Right lobe of liver (tissue), 6 donors: ENCODE results near the gene AFDN. TPM values are rescaled to one million over a fixed set of nuclear protein-coding genes. Genes with fewer than 3 reads are reported as not detected.
"Not testable (repeated sequence)": the region's sequence is repeated elsewhere in the genome, so short reads cannot be mapped to it uniquely, and the experiment has no call there.

ENCODE experiments used
- ATAC-seq, 4 donors: fragments of 200-7000 bp; cut with Tn5 transposase; one replicate each; pipeline ENCODE4 v1.9.1; 2020; ENCODE audit warnings: mild to moderate bottlenecking in 4 of 4, moderate library complexity in 4 of 4
- DNase-seq, 3 donors: peaks; one replicate each; pipeline ENCODE4 v3.0.0-alpha.2; 2020
- H3K27ac ChIP-seq, 3 donors: fragments of 200-600 bp; one replicate each; pipeline ENCODE4 v1.8.0; 2022
- H3K27me3 ChIP-seq, 2 donors: fragments of 200-600 bp; one replicate each; pipeline ENCODE4 v1.8.0; 2022
- H3K36me3 ChIP-seq, 4 donors: fragments of 200-600 bp; sonication (generic) in 1 of 4; one replicate each; pipeline versions ENCODE4 v1.5.1 to v1.8.0; 2017 to 2022; ENCODE audit warnings: control low read depth in 1 of 4
- H3K4me1 ChIP-seq, 4 donors: fragments of 200-600 bp; sonication (generic) in 1 of 4; one replicate each; pipeline versions ENCODE4 v1.5.1 to v1.8.0; 2017 to 2022; ENCODE audit warnings: control low read depth in 1 of 4
- H3K4me3 ChIP-seq, 3 donors: fragments of 200-600 bp; one replicate each; pipeline ENCODE4 v1.8.0; 2022
- H3K9me3 ChIP-seq, 4 donors: fragments of 200-600 bp; sonication (generic) in 1 of 4; one replicate each; pipeline versions ENCODE4 v1.5.1 to v1.8.0; 2017 to 2022; ENCODE audit warnings: control low read depth in 1 of 4
- POLR2A ChIP-seq: fragments of 450-650 bp; IDR thresholded peaks from one replicate; pipeline ENCODE4 v1.6.1; 2017; ENCODE audit warnings: antibody characterized with exemption, mild to moderate bottlenecking
- WGBS: methylation state at CpG from one replicate; pipeline ENCODE4 v1.1.6; 2018; ENCODE audit warnings: low coverage, low lambda C conversion rate; ENCODE audit not compliant: insufficient coverage; ENCODE audit errors: missing lambda C conversion rate; 5-methylcytosine and 5-hydroxymethylcytosine counted together
- intact Hi-C, 2 donors: fragments of 100-400 bp; cut with DNase I; formaldehyde crosslinking; loops; one replicate each; pipeline versions ENCODE4 v1.11.2 to v1.14.1; 2022
- total RNA-seq, 6 experiments: library from RNA; depleted of rRNA in 2 of 6; stranded (reverse); fragments of >200 nt in 2 of 6; fragmentation: NEBNext Ultra II Directional in 3 of 6; extraction: Animal tissue kit (Norgen Biotek cat#: 25700) in 3 of 6; gene quantifications; one replicate each; pipeline versions ENCODE4 v1.1.0 to v1.2.4, GENCODE V29; 2016 to 2023
- TF ChIP-seq, protein P1 (sequence below), 4 donors: fragments of 200-600 bp in 3 of 4; fragments of 450-650 bp in 1 of 4; IDR thresholded peaks; one replicate each; pipeline versions ENCODE4 v1.5.1 to v1.8.0; 2016 to 2022; ENCODE audit warnings: antibody characterized with exemption in 4 of 4, mild to moderate bottlenecking in 2 of 4
- donor health status: DM: no; HTN: yes; CAD: no.
- donor health status: DM: no; HTN: no; CAD: no.
- donor health status: DM: no; HTN: no; CAD: no.
- donor health status: DM: no; HTN: yes; CAD: no.
- donor health status: DM: no; HTN: yes; CAD: no.

AFDN gene
- total RNA-seq, 6 experiments from 2014 or later = 77.0 to 106 (median 85.5) TPM

DNA sequence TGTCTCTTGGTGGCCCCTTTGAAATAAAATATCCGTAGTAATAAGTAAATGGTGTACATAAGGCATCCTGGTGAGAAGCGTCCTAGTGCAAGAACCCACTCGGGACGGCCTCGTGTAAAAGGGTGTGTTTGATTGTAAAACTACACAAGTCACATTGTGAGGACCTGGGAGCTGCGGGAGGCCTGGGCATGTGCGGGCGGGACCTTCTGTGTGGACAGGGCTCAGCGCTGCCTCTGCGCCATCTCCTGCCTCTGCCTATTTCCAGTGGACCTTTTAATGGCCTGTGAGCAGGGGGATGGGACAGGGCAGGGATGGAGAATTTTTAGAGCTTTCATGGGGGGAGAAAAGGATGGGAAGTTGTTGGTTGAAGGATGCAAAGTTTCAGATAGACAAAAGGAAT, 145.5 kb downstream of the AFDN start:
- 95% methylated on average over 10 of the region's 10 CpGs for WGBS
- DNase-seq (no peak), ATAC-seq (no peak)
- H3K4me1 ChIP-seq = peaks cover 0 to 5% (median 0%) of the 10 kb centered on the region in 4 donors
- no peaks in the 10 kb centered on the region for H3K27me3 ChIP-seq
- H3K9me3 ChIP-seq = no peaks in the 10 kb centered on the region
- peaks cover 0 to 38% (median 10%) of the 10 kb centered on the region in 4 donors for H3K36me3 ChIP-seq
- H3K27ac ChIP-seq = no peak overlapping the region
- intact Hi-C loops = no loop called here
- H3K4me3 ChIP-seq = no peak overlapping the region
- TF ChIP-seq, protein P1, sequence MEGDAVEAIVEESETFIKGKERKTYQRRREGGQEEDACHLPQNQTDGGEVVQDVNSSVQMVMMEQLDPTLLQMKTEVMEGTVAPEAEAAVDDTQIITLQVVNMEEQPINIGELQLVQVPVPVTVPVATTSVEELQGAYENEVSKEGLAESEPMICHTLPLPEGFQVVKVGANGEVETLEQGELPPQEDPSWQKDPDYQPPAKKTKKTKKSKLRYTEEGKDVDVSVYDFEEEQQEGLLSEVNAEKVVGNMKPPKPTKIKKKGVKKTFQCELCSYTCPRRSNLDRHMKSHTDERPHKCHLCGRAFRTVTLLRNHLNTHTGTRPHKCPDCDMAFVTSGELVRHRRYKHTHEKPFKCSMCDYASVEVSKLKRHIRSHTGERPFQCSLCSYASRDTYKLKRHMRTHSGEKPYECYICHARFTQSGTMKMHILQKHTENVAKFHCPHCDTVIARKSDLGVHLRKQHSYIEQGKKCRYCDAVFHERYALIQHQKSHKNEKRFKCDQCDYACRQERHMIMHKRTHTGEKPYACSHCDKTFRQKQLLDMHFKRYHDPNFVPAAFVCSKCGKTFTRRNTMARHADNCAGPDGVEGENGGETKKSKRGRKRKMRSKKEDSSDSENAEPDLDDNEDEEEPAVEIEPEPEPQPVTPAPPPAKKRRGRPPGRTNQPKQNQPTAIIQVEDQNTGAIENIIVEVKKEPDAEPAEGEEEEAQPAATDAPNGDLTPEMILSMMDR (IDR thresholded peaks at IDR 0.05) = no peak
- TF ChIP-seq POLR2A = no peak

DNA sequence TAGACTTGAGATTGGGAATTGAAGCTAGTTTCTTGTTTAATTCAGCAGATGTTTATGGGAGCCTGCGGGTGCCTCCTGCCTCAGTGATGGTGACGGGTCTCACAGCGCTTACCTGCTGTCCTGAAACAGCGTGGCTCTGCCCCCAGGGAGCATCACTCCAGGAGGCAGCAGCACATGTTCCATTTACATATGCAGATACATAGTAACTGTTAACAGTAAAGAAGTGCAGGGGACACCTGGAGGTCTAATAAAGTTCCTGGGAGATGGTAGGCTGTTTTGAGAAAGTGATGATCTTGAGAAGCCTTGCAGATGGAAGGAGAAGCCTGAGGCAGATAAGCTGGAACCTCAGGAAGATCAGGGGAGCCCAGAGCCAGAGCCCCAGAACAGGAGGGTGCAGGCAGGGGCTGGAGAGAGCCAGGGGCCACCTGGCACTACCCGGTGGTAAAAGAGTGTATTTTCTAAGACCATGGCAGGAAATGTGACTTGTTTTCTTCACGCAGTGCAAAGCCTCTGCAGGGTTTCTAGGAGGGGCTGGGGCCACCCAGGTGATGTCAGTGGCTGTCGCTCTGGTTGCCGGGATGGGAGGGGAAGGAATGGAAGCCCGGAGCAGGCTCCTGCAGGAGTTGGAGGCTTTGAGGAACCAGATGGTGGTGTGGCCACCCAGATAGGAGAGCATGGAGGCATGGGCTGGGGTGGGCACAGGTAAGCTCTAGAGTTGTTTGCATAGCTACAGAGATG, 146.6 kb downstream of the AFDN start:
- H3K4me3 ChIP-seq = no peak overlapping the region
- no peaks in the 10 kb centered on the region for H3K27me3 ChIP-seq
- DNase-seq (no peak), ATAC-seq (peak in 1 of 4 donors; percentile 12)
- H3K9me3 ChIP-seq = no peaks in the 10 kb centered on the region
- H3K4me1 ChIP-seq = peaks cover 0 to 5% (median 0%) of the 10 kb centered on the region in 4 donors
- WGBS = 88% methylated on average over 5 of the region's 9 CpGs
- H3K36me3 ChIP-seq = peaks cover 0 to 36% (median 9%) of the 10 kb centered on the region in 4 donors
- TF ChIP-seq POLR2A = no peak
- TF ChIP-seq, protein P1 (IDR thresholded peaks at IDR 0.05) = no peak
- intact Hi-C loops = no loop called here
- no peak overlapping the region for H3K27ac ChIP-seq

DNA sequence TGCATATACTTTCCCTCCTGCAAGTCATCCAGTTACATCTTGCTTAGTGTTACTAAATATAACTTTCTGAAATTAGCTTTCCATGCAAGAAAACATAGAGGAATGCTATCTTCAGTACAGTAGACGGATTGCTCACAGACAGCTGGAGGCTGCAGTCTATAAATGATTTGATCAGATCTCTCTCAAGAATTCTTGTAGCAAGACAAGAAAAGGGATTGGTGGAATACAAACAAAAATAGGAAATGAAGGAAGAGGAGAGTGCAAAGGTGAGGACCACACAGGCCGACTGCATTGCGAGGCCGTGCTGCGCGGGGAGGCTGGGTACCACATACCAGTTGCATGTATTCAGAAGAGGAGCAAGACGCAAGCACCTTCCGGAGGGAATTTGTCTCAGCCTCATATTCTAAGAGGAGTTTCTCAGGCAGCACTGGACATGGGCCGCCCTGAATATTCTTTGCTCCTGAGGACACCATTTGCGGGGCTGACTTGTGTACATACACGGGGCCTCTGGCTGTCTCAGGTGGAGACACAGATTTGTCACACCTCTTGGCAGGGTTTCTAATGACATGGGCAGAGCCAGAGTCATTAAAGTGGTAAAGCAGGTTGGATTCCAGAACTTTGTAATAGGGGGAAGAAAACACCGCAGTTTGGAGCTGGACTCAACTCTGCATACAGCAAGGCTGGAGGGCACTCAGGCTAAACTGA, 148.1 kb downstream of the AFDN start:
- Histone ChIP-seq H3K27me3 (no peaks in the 10 kb centered on the region), H3K9me3 (no peaks in the 10 kb centered on the region), H3K36me3 (peaks cover 0 to 21% (median 3%) of the 10 kb centered on the region in 4 donors), H3K4me1 (peaks cover 0 to 5% (median 0%) of the 10 kb centered on the region in 4 donors), H3K27ac (no peak overlapping the region), H3K4me3 (no peak overlapping the region)
- intact Hi-C loops = no loop called here
- ATAC-seq (peak; percentile 24 to 65 (median 33)), DNase-seq (peak in 1 of 3 donors; percentile 60)
- TF ChIP-seq, protein P1 (IDR thresholded peaks at IDR 0.05) = no peak
- TF ChIP-seq POLR2A = no peak
- 78% methylated on average over 7 of the region's 12 CpGs for WGBS

DNA sequence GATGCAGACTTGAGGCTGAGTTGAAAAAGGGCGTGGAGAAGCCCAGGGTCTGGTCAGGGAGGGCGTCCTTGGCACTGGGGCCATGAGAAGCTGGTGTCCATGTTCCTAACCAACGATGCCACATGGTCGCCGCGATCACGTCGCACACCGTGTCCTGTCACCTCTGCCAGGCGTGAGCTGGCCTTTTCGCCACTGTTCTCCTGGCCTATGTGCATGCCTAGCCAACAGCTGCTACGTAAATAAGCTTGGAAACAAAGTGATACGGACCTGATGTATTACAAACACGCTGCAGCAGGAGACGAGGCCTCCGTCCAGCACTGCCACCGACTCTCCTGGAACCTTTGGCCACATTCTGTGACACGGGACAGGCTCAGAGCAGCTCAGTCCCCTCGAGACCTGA, 148.7 kb downstream of the AFDN start:
- no peak for TF ChIP-seq POLR2A
- 50% methylated on average over 1 of the region's 19 CpGs for WGBS
- intact Hi-C loops = no loop called here

DNA sequence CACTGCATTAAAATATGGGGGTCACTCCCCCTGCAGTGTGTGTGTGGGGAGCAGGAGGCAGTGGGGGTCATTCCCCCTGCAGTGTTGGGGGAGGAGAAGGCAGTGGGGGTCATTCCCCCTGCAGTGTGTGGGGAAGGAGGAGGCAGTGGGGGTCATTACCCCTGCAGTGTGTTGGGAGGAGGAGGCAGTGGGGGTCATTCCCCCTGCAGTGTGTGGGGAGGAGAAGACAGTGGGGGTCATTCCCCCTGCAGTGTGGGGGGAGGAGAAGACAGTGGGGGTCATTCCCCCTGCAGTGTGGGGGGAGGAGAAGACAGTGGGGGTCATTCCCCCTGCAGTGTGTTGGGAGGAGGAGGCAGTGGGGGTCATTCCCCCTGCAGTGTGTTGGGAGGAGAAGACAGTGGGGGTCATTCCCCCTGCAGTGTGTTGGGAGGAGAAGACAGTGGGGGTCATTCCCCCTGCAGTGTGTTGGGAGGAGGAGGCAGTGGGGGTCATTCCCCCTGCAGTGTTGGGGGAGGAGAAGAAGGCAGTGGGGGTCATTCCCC, 149.5 kb downstream of the AFDN start:
- H3K27me3 ChIP-seq, intact Hi-C loops, H3K9me3 ChIP-seq, H3K27ac ChIP-seq, H3K36me3 ChIP-seq, DNase-seq, H3K4me1 ChIP-seq, ATAC-seq, H3K4me3 ChIP-seq: not testable (repeated sequence)

More for the DNA sequence above, 148.7 kb downstream of the AFDN start:
- peak in 1 of 3 donors; percentile 63 for DNase-seq
- Histone ChIP-seq H3K27ac (no peak overlapping the region), H3K36me3 (peaks cover 0 to 14% (median under 1%) of the 10 kb centered on the region in 4 donors), H3K4me1 (peaks cover 0 to 5% (median 0%) of the 10 kb centered on the region in 4 donors), H3K4me3 (no peak overlapping the region), H3K27me3 (no peaks in the 10 kb centered on the region), H3K9me3 (no peaks in the 10 kb centered on the region)
- ATAC-seq = peak; percentile 22 to 63 (median 52)
